CD4-positive, alpha-beta T cell (primary cell): ENCODE results near the gene COLQ. TPM values are rescaled to one million over a fixed set of nuclear protein-coding genes. Genes with fewer than 3 reads are reported as not detected.
"Not testable (repeated sequence)": the region's sequence is repeated elsewhere in the genome, so short reads cannot be mapped to it uniquely, and the experiment has no call there.

ENCODE experiments used
- ATAC-seq: fragments of 200-7000 bp; cut with Tn5 transposase; one replicate; pipeline ENCODE4 v1.10.0; 2022; ENCODE audit warnings: mild to moderate bottlenecking; ENCODE audit not compliant: poor library complexity
- CTCF ChIA-PET: fragments of 350-600 bp; sonication (Branson Sonifier 250); formaldehyde crosslinking; loops from one replicate; lab custom pipeline; 2021; ENCODE audit warnings: antibody characterized with exemption, inconsistent platforms; lab: Charles Lee
- POLR2A ChIA-PET: fragments of 350-600 bp; sonication (Branson Sonifier 250); formaldehyde crosslinking; loops from one replicate; lab custom pipeline; 2021; ENCODE audit warnings: antibody characterized with exemption, inconsistent platforms; lab: Charles Lee
- DNase-seq, 14 experiments: peaks; one replicate each; pipeline ENCODE4 v3.0.0-alpha.2; 2013 to 2020; ENCODE audit warnings: mixed read lengths in 2 of 14
- H3K27ac ChIP-seq, 2 donors: one replicate each; pipeline versions ENCODE4 v1.5.1 to v1.7.0; 2013; ENCODE audit warnings: low read length in 2 of 2, low read depth in 1 of 2, mild to moderate bottlenecking in 1 of 2
- H3K27me3 ChIP-seq, 2 experiments: 1 replicate in 1 of 2; 2 replicates in 1 of 2; pipeline versions ENCODE4 v1.6.1 to v1.7.0; 2013; ENCODE audit warnings: low read length in 2 of 2, control low read depth in 1 of 2, mild to moderate bottlenecking in 1 of 2, moderate library complexity in 1 of 2; ENCODE audit not compliant: insufficient read depth in 2 of 2, control insufficient read depth in 1 of 2
- H3K36me3 ChIP-seq: one replicate; pipeline ENCODE4 v1.6.1; 2013; ENCODE audit warnings: low read length, control low read depth; ENCODE audit not compliant: insufficient read depth
- H3K4me1 ChIP-seq: one replicate; pipeline ENCODE4 v1.6.1; 2013; ENCODE audit warnings: low read length, control low read depth; ENCODE audit not compliant: insufficient read depth
- H3K4me3 ChIP-seq: one replicate; pipeline ENCODE4 v1.5.1; 2013; ENCODE audit warnings: mild to moderate bottlenecking, low read length, moderate library complexity
- H3K9me3 ChIP-seq, 2 experiments: 1 replicate in 1 of 2; 2 replicates in 1 of 2; pipeline versions ENCODE4 v1.6.1 to v1.7.0; 2013; ENCODE audit warnings: low read length in 2 of 2, mild to moderate bottlenecking in 2 of 2, control low read depth in 1 of 2, moderate library complexity in 1 of 2; ENCODE audit not compliant: control insufficient read depth in 1 of 2, insufficient read depth in 1 of 2
- H3K27ac Mint-ChIP-seq: one replicate; pipeline ENCODE4 v1.8.0; 2020; ENCODE audit warnings: mixed read lengths
- H3K27me3 Mint-ChIP-seq: one replicate; pipeline ENCODE4 v1.8.0; 2021; ENCODE audit warnings: mixed read lengths
- H3K36me3 Mint-ChIP-seq: one replicate; pipeline ENCODE4 v1.8.0; 2021; ENCODE audit warnings: low read depth, mixed read lengths
- H3K4me1 Mint-ChIP-seq: one replicate; pipeline ENCODE4 v1.8.0; 2021; ENCODE audit warnings: low read depth, mixed read lengths
- H3K4me3 Mint-ChIP-seq: one replicate; pipeline ENCODE4 v1.8.0; 2020; ENCODE audit warnings: mild to moderate bottlenecking, mixed read lengths
- H3K9me3 Mint-ChIP-seq: one replicate; pipeline ENCODE4 v1.8.0; 2020; ENCODE audit warnings: mixed read lengths
- intact Hi-C, 2 experiments: fragments of 100-400 bp; cut with DNase I in 1 of 2; cut with micrococcal nuclease in 1 of 2; formaldehyde crosslinking; loops; one replicate each; pipeline versions ENCODE4 v1.15.1 to v1.9.0; 2023 to 2025; cut with DNase I, micrococcal nuclease
- total RNA-seq, 174 experiments: library from RNA in 2 of 174; stranded (reverse) in 2 of 174; gene quantifications; one replicate each; pipeline ENCODE4 v1.2.3 and lab custom pipeline; 2021 to 2026
- TF ChIP-seq, protein P1 (sequence below): fragments of 200-600 bp; IDR thresholded peaks from one replicate; pipeline ENCODE4 v1.8.0; 2022; ENCODE audit warnings: antibody characterized with exemption, mild to moderate bottlenecking

The COLQ gene
- total RNA-seq, 2 experiments from 2014 or later, result 3.5 to 3.7 TPM

- intact Hi-C loops, result no loop called here
- ATAC-seq (no peak), DNase-seq (no peak)
- no peak overlapping the region for H3K4me3 Mint-ChIP-seq
- POLR2A ChIA-PET, result no interaction called here
- Histone ChIP-seq H3K36me3 (no peaks in the 10 kb centered on the region), H3K27me3 (no peaks in the 10 kb centered on the region), H3K27ac (peak overlapping the region in 1 of 2 donors; percentile 41), H3K4me1 (peaks cover 51% of the 10 kb centered on the region), H3K9me3 (no peaks in the 10 kb centered on the region), H3K4me3 (no peak overlapping the region)
- H3K27me3 Mint-ChIP-seq, result no peaks in the 10 kb centered on the region
- no peaks in the 10 kb centered on the region for H3K9me3 Mint-ChIP-seq
- no peaks in the 10 kb centered on the region for H3K36me3 Mint-ChIP-seq
- TF ChIP-seq, protein P1, sequence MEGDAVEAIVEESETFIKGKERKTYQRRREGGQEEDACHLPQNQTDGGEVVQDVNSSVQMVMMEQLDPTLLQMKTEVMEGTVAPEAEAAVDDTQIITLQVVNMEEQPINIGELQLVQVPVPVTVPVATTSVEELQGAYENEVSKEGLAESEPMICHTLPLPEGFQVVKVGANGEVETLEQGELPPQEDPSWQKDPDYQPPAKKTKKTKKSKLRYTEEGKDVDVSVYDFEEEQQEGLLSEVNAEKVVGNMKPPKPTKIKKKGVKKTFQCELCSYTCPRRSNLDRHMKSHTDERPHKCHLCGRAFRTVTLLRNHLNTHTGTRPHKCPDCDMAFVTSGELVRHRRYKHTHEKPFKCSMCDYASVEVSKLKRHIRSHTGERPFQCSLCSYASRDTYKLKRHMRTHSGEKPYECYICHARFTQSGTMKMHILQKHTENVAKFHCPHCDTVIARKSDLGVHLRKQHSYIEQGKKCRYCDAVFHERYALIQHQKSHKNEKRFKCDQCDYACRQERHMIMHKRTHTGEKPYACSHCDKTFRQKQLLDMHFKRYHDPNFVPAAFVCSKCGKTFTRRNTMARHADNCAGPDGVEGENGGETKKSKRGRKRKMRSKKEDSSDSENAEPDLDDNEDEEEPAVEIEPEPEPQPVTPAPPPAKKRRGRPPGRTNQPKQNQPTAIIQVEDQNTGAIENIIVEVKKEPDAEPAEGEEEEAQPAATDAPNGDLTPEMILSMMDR, result no peak
- peaks cover 47% of the 10 kb centered on the region for H3K4me1 Mint-ChIP-seq
- peak overlapping the region; percentile 58 for H3K27ac Mint-ChIP-seq
- CTCF ChIA-PET, result no interaction called here
Observed at GRCh38 chr3:15538345-15538744, 16.8 kb upstream of the COLQ start.

GRCh38 chr3:15536856-15537255, 15.3 kb upstream of the COLQ start:
- Mint-ChIP-seq H3K9me3 (no peaks in the 10 kb centered on the region), H3K4me1 (peaks cover 52% of the 10 kb centered on the region), H3K36me3 (no peaks in the 10 kb centered on the region), H3K4me3 (peak overlapping the region; percentile 70), H3K27ac (peak overlapping the region; percentile 78), H3K27me3 (no peaks in the 10 kb centered on the region)
- TF ChIP-seq, protein P1, result no peak
- DNase-seq (peak in 1 of 14 experiments; percentile 61), ATAC-seq (no peak)
- no peaks in the 10 kb centered on the region for H3K9me3 ChIP-seq
- H3K4me1 ChIP-seq, result peaks cover 55% of the 10 kb centered on the region
- POLR2A ChIA-PET, result no interaction called here
- CTCF ChIA-PET, result no interaction called here
- peak overlapping the region in 1 of 2 donors; percentile 41 for H3K27ac ChIP-seq
- intact Hi-C loops, result no loop called here
- no peak overlapping the region for H3K4me3 ChIP-seq
- H3K27me3 ChIP-seq, result no peaks in the 10 kb centered on the region
- no peaks in the 10 kb centered on the region for H3K36me3 ChIP-seq

DNA sequence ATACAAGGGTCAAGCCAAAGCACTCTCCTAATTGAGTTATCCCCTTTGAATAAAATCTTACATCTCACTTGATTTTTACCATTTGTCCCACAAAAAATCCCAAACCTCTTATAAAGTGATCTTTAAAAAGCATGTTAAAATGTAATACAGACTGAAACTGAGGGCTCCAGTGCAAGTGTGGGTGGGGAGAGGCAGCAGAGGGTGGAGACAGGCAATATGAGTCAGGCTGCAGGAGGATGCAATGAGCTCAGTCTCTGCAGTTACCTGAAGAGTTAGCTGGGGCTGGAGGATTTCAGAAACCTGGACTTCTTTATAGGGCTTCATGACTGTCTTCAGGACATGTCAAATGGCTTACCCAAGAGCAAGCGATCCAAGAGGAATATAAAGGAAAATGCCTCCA, 14.2 kb upstream of the COLQ start:
- ChIA-PET CTCF (interaction anchor here (1.2 kb wide), 1 partner anchor 9 kb away, joined by 4 read pairs; no protein-coding TSS in a partner anchor), POLR2A (interaction anchor here (0.6 kb wide), 2 partner anchors 11 to 16 kb away, joined by 3 read pairs; no protein-coding TSS in a partner anchor)
- peak overlapping the region in 1 of 2 donors; percentile 49 for H3K27ac ChIP-seq
- no peaks in the 10 kb centered on the region for H3K27me3 Mint-ChIP-seq
- H3K36me3 ChIP-seq, result no peaks in the 10 kb centered on the region
- TF ChIP-seq, protein P1, result no peak
- H3K4me1 Mint-ChIP-seq, result peaks cover 56% of the 10 kb centered on the region
- H3K4me3 ChIP-seq, result no peak overlapping the region
- H3K27ac Mint-ChIP-seq, result peak overlapping the region; percentile 78
- no peaks in the 10 kb centered on the region for H3K9me3 Mint-ChIP-seq
- ATAC-seq (peak; percentile 88), DNase-seq (peak in 12 of 14 experiments; percentile 3 to 63 (median 32))
- intact Hi-C loops, result no loop called here
- no peaks in the 10 kb centered on the region for H3K36me3 Mint-ChIP-seq
- H3K27me3 ChIP-seq, result no peaks in the 10 kb centered on the region
- H3K9me3 ChIP-seq, result no peaks in the 10 kb centered on the region
- peak overlapping the region; percentile 9 for H3K4me3 Mint-ChIP-seq
- peaks cover 58% of the 10 kb centered on the region for H3K4me1 ChIP-seq

DNA sequence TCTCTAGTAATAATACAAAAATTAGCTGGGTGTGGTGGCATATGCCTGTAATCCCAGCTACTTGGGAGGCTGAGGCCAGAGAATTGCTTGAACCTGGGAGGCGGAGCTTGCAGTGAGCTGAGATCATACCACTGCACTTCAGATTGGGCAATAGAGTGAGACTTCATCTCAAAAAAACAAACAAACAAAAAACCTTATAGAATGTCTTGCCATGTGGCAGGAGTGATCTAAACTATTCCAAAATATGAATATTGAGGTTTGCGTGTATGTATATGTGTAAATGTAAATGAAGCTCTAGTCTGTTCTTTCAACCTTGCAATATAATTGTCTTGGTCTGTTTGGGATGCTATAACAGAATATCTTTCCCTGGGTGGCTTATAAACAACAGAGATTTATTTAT, 11.1 kb upstream of the COLQ start:
- POLR2A ChIA-PET, H3K36me3 ChIP-seq: not testable (repeated sequence)

More for the DNA sequence above, 11.1 kb upstream of the COLQ start:
- H3K9me3 ChIP-seq, H3K9me3 Mint-ChIP-seq, H3K27me3 Mint-ChIP-seq, DNase-seq, H3K27ac Mint-ChIP-seq, CTCF ChIA-PET, H3K4me3 ChIP-seq, H3K27me3 ChIP-seq, H3K36me3 Mint-ChIP-seq, H3K4me3 Mint-ChIP-seq, ATAC-seq, intact Hi-C loops, H3K27ac ChIP-seq: not testable (repeated sequence)
- peaks cover 59% of the 10 kb centered on the region for H3K4me1 Mint-ChIP-seq
- H3K4me1 ChIP-seq, result peaks cover 69% of the 10 kb centered on the region
